Duodenal mucosa (tissue), 2 donors: ENCODE data around the gene MED29.
"Not testable (repeated sequence)": the region's sequence is repeated elsewhere in the genome, so short reads cannot be mapped to it uniquely, and the experiment has no call there.

Experiments
- H3K27ac ChIP-seq: one replicate; pipeline ENCODE4 v1.7.0; 2013; ENCODE audit warnings: low read depth, low read length
- H3K27me3 ChIP-seq, 2 donors: one replicate each; pipeline ENCODE4 v1.7.0; 2013; ENCODE audit warnings: low read length in 2 of 2, control low read depth in 1 of 2; ENCODE audit not compliant: insufficient read depth in 2 of 2, control insufficient read depth in 1 of 2
- H3K36me3 ChIP-seq, 2 donors: one replicate each; pipeline ENCODE4 v1.7.0; 2013; ENCODE audit warnings: low read length in 2 of 2, control low read depth in 1 of 2; ENCODE audit not compliant: insufficient read depth in 2 of 2, control insufficient read depth in 1 of 2
- H3K4me1 ChIP-seq, 2 donors: one replicate each; pipeline ENCODE4 v1.7.0; 2013; ENCODE audit warnings: low read length in 2 of 2, control low read depth in 1 of 2; ENCODE audit not compliant: insufficient read depth in 2 of 2, control insufficient read depth in 1 of 2
- H3K4me3 ChIP-seq, 2 donors: one replicate each; pipeline ENCODE4 v1.7.0; 2013; ENCODE audit warnings: low read length in 2 of 2, low read depth in 1 of 2
- H3K9ac ChIP-seq, 2 donors: one replicate each; pipeline ENCODE4 v1.7.0; 2013; ENCODE audit warnings: low read length in 2 of 2, low read depth in 1 of 2
- H3K9me3 ChIP-seq, 2 donors: one replicate each; pipeline ENCODE4 v1.7.0; 2013; ENCODE audit warnings: low read length in 2 of 2, control low read depth in 1 of 2; ENCODE audit not compliant: control insufficient read depth in 1 of 2

The MED29 gene

GRCh38 chr19:39369200-39369599 is 22.0 kb upstream of the MED29 start:
- peaks cover 6 to 8% of the 10 kb centered on the region in 2 donors for H3K4me1 ChIP-seq
- H3K4me3 ChIP-seq = no peak overlapping the region
- H3K36me3 ChIP-seq = peaks cover 21 to 59% of the 10 kb centered on the region in 2 donors
- H3K9ac ChIP-seq = no peak overlapping the region
- H3K27ac ChIP-seq = no peak overlapping the region
- no peaks in the 10 kb centered on the region for H3K27me3 ChIP-seq
- no peaks in the 10 kb centered on the region for H3K9me3 ChIP-seq

GRCh38 chr19:39370735-39371134 is 20.4 kb upstream of the MED29 start:
- H3K27me3 ChIP-seq = no peaks in the 10 kb centered on the region
- no peaks in the 10 kb centered on the region for H3K9me3 ChIP-seq
- H3K36me3 ChIP-seq = peaks cover 22 to 66% of the 10 kb centered on the region in 2 donors
- H3K4me3 ChIP-seq = no peak overlapping the region
- H3K4me1 ChIP-seq = peaks cover 6 to 8% of the 10 kb centered on the region in 2 donors
- no peak overlapping the region for H3K27ac ChIP-seq
- no peak overlapping the region for H3K9ac ChIP-seq

DNA sequence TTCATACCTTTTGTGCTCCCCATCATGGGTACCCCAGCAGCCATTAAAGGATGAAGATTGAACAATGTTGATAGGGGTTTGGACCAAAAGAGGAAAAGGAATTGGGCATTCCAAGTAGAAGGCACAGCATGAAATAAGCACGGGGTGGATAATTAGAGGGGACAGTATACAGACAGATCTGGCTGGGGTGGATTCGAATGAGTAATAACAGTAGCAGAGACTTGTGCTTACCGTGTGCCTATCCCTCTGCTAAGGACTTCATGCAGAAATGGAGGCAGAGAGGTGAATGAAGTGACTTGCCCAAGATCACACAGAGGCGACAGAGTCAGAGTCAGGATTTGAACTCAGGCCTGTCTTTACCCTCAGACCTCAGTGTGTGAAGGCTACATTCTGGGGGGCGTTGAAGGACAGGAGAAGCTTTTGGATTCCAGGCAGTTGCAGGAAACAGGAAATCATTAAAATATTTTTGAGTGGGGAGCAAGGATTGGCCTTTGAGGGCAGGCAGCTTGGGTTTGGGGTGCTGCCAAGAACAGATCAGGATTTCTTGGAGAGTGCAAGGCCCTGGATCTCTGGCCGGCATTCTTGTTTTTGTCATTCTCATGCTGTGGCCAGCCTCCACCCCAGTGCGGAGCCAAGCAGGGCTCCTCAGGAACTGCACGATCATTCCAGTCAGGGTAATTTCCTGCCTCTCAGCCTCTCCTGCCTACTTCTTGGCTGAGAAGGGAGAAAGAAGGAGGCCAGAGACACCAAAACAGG is 19.0 kb upstream of the MED29 start:
- no peak overlapping the region for H3K4me3 ChIP-seq
- peak overlapping the region; percentile 70 for H3K27ac ChIP-seq
- H3K9me3 ChIP-seq = no peaks in the 10 kb centered on the region
- H3K36me3 ChIP-seq = peaks cover 33 to 70% of the 10 kb centered on the region in 2 donors
- peaks cover 6 to 8% of the 10 kb centered on the region in 2 donors for H3K4me1 ChIP-seq
- no peaks in the 10 kb centered on the region for H3K27me3 ChIP-seq
- H3K9ac ChIP-seq = peak overlapping the region; percentile 16 to 41

DNA sequence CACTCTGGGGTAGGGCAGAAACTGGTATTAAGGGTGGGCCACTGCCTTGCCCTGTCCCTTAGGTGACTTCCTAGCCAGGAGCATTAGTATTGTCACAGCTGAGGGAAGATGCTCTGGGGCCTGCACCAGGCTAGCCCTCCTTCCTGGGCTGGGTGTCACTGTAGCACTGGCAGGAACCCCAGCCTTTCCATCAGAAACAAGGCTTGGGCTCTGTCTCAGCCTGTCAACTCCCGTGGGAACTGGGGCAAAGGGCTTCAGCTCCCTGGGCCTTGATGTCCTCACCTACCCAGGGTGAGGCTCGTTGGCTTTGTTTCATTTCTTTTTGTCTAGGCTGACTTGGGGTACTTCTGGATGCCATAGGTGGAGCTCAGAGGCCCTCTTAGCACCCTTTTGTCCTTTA is 18.2 kb upstream of the MED29 start:
- peaks cover 6 to 8% of the 10 kb centered on the region in 2 donors for H3K4me1 ChIP-seq
- no peak overlapping the region for H3K4me3 ChIP-seq
- H3K36me3 ChIP-seq = peaks cover 39 to 77% of the 10 kb centered on the region in 2 donors
- no peaks in the 10 kb centered on the region for H3K9me3 ChIP-seq
- peak overlapping the region; percentile 16 to 41 for H3K9ac ChIP-seq
- H3K27me3 ChIP-seq = no peaks in the 10 kb centered on the region
- H3K27ac ChIP-seq = peak overlapping the region; percentile 70

GRCh38 chr19:39375929-39376328 is 15.2 kb upstream of the MED29 start:
- no peak overlapping the region for H3K27ac ChIP-seq
- H3K4me3 ChIP-seq = no peak overlapping the region
- H3K27me3 ChIP-seq = no peaks in the 10 kb centered on the region
- H3K9ac ChIP-seq = no peak overlapping the region
- H3K36me3 ChIP-seq = peaks cover 44 to 88% of the 10 kb centered on the region in 2 donors
- no peaks in the 10 kb centered on the region for H3K9me3 ChIP-seq
- peaks cover 6 to 8% of the 10 kb centered on the region in 2 donors for H3K4me1 ChIP-seq

DNA sequence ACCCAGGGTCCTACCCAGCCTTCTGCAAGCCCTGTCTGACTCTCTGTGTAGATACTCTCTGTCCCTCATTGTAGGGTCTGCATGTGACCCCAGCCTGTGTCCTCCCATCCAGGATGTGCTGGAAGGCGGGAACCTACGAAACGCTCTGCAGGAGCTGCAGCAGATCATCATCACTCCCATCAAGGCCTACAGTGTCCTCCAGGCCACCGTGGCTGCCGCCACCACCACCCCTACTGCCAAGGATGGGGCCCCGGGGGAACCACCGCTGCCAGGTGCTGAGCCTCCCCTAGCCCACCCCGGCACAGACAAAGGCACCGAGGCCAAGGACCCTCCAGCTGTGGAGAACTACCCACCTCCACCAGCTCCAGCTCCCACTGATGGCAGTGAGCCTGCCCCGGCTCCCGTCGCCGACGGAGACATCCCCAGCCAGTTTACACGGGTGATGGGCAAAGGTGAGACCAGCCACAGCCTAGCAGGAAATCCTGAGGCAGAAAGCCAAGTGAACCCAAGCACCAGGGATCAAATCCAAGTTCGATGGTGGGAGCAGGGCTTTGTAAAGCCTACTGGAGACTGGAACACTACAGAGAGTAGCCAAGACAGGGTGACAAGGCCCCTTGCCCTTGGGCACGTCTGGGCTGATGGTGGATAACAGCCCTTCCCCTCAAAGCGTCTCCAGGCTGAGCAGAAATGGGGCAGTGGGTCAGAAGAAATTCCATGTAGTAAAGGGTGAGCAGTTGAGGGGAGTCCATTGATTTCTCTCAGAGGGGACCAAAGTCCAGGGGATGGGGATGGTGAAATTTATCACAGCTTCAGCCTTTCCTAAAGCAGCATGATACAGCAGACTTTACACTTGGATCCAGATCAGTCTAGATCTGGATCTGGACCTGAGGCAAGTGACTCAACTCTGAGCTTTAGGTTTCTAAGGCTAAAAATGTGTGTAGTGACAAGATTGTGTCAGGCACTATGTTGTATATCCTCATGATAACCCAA is 13.5 kb upstream of the MED29 start:
- H3K9ac ChIP-seq = no peak overlapping the region
- H3K36me3 ChIP-seq = peaks cover 60 to 90% of the 10 kb centered on the region in 2 donors
- H3K27me3 ChIP-seq = no peaks in the 10 kb centered on the region
- H3K4me3 ChIP-seq = no peak overlapping the region
- peaks cover 4 to 7% of the 10 kb centered on the region in 2 donors for H3K4me1 ChIP-seq
- H3K9me3 ChIP-seq = no peaks in the 10 kb centered on the region
- H3K27ac ChIP-seq = no peak overlapping the region

GRCh38 chr19:39379366-39379765 is 11.8 kb upstream of the MED29 start:
- peaks cover 67 to 95% of the 10 kb centered on the region in 2 donors for H3K36me3 ChIP-seq
- not testable (repeated sequence) for H3K4me1 ChIP-seq, H3K9me3 ChIP-seq, H3K27me3 ChIP-seq, H3K27ac ChIP-seq, H3K4me3 ChIP-seq, H3K9ac ChIP-seq

DNA sequence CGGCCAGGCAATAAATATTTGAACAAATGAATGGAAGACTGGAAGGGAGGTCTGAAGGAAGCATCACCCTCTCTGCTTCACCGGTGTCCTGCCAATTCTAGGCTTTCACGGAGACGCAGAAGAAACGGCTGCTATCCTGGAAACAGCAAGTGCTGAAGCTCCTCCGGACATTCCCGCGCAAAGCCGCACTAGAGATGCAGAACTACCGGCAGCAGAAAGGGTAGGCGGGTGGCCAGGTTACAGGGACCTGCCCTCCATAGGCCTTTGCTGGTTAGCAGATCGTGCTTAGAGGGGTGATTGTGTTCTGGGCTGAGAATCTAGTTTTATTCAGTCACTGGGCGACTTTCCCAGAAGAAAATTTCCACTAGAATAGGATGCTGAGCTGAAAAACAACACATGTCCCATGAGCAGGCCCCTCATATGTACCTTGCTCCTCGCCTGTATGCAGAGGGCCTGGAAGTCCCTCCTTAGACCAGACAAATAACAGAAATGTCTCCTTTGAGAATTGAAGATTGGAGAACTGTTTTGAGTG is 11.2 kb upstream of the MED29 start:
- Histone ChIP-seq H3K27ac (no peak overlapping the region), H3K36me3 (peaks cover 69 to 91% of the 10 kb centered on the region in 2 donors)

GRCh38 chr19:39380521-39381502 is 10.4 kb upstream of the MED29 start:
- no peaks in the 10 kb centered on the region for H3K27me3 ChIP-seq
- no peaks in the 10 kb centered on the region for H3K4me1 ChIP-seq
- no peak overlapping the region for H3K27ac ChIP-seq
- H3K9ac ChIP-seq = no peak overlapping the region
- peaks cover 67 to 91% of the 10 kb centered on the region in 2 donors for H3K36me3 ChIP-seq
- no peaks in the 10 kb centered on the region for H3K9me3 ChIP-seq
- H3K4me3 ChIP-seq = no peak overlapping the region

More for the DNA sequence above, 11.2 kb upstream of the MED29 start:
- no peaks in the 10 kb centered on the region for H3K4me1 ChIP-seq
- no peak overlapping the region for H3K9ac ChIP-seq
- H3K4me3 ChIP-seq = no peak overlapping the region
- H3K27me3 ChIP-seq = no peaks in the 10 kb centered on the region
- no peaks in the 10 kb centered on the region for H3K9me3 ChIP-seq
